Regular cardiac myocyte (primary cell): ENCODE measurements around the gene IGFBP4. TPM values are rescaled to one million over a fixed set of nuclear protein-coding genes. Genes with fewer than 3 reads are reported as not detected.

Experiments used
- total RNA-seq: library from RNA; depleted of rRNA; stranded (reverse); fragments of >200 nt; gene quantifications from 2 replicates; pipeline ENCODE4 v1.2.3, GENCODE V29; 2014

Gene IGFBP4
- total RNA-seq, result 222 and 518 TPM in 2 replicates

GRCh38 chr17:40443196-40443987, at the start of gene IGFBP4:
Gene IGFBP4 (plus strand): TSS chr17:40443450. CDS start chr17:40443736, 286 bp downstream.

GRCh38 chr17:40417609-40418427, 25.4 kb upstream of the IGFBP4 start, which contains the start of gene TOP2A:
Gene TOP2A (minus strand): TSS chr17:40417896. CDS start chr17:40417791, 105 bp downstream.

GRCh38 chr17:40501499-40501911, 58.3 kb downstream of the IGFBP4 start, which contains the start of gene TNS4:
Gene TNS4 (minus strand): TSS chr17:40501623. CDS start chr17:40496425, 5,198 bp downstream.

Other genes starting within 250 kb of the IGFBP4 start
- gene WIPF2, start 224.1 kb upstream of the IGFBP4 start, total RNA-seq, result 6.5 and 7.1 TPM in 2 replicates
- gene CDC6, start 155.6 kb upstream of the IGFBP4 start, total RNA-seq, result 3.7 and 48.1 TPM in 2 replicates
- gene RARA, start 134.3 kb upstream of the IGFBP4 start, total RNA-seq, result 6.2 and 7.7 TPM in 2 replicates
- gene GJD3, start 78.7 kb upstream of the IGFBP4 start, total RNA-seq, result 0.77 and 4.5 TPM in 2 replicates
- gene TOP2A, start 25.6 kb upstream of the IGFBP4 start, total RNA-seq, result 17.5 and 163 TPM in 2 replicates
- gene TNS4, start 58.2 kb downstream of the IGFBP4 start, total RNA-seq, result not detected in 2 replicates
- under 0.01 and 0.28 TPM in 2 replicates for gene CCR7, start 122.0 kb downstream of the IGFBP4 start, total RNA-seq
- gene SMARCE1, start 204.4 kb downstream of the IGFBP4 start, total RNA-seq, result 53.6 and 90.5 TPM in 2 replicates
- gene KRT222, start 221.7 kb downstream of the IGFBP4 start, total RNA-seq, result under 0.01 TPM in 1 of 2 replicates, not detected in the other